GM21825 (cell line): ENCODE results near the gene ENTPD6.

Source experiments
- ATAC-seq: cut with Tn5 transposase; IDR thresholded peaks from one replicate; pipeline ENCODE4 v1.9.1; 2021; ENCODE audit warnings: mild to moderate bottlenecking, moderate library complexity; ENCODE audit not compliant: unreplicated experiment

The ENTPD6 gene

GRCh38 chr20:25187635-25188034 lies 7.9 kb upstream of the ENTPD6 start:
- ATAC-seq: no peak

GRCh38 chr20:25188218-25188617 lies 7.3 kb upstream of the ENTPD6 start:
- no peak for ATAC-seq

GRCh38 chr20:25191051-25191450 lies 4.5 kb upstream of the ENTPD6 start:
- ATAC-seq: no peak

GRCh38 chr20:25191689-25192088 lies 3.8 kb upstream of the ENTPD6 start:
- ATAC-seq: no peak

- ATAC-seq: no peak
Observed at GRCh38 chr20:25193843-25194242, 1.7 kb upstream of the ENTPD6 start.

GRCh38 chr20:25194333-25194972 lies 1.1 kb upstream of the ENTPD6 start:
- no peak for ATAC-seq

- peak; percentile 12 for ATAC-seq
Observed at GRCh38 chr20:25195962-25196785, 662 bp downstream of the ENTPD6 start.

GRCh38 chr20:25196786-25197120 lies 1.2 kb downstream of the ENTPD6 start:
- ATAC-seq: no peak

GRCh38 chr20:25197183-25197869 lies 1.8 kb downstream of the ENTPD6 start:
- no peak for ATAC-seq

GRCh38 chr20:25197870-25198190 lies 2.3 kb downstream of the ENTPD6 start:
- no peak for ATAC-seq

GRCh38 chr20:25198663-25199383 lies 3.3 kb downstream of the ENTPD6 start:
- no peak for ATAC-seq

GRCh38 chr20:25199473-25200260 lies 4.2 kb downstream of the ENTPD6 start:
- no peak for ATAC-seq

GRCh38 chr20:25203089-25203488 lies 7.6 kb downstream of the ENTPD6 start:
- no peak for ATAC-seq

GRCh38 chr20:25203871-25204320 lies 8.4 kb downstream of the ENTPD6 start:
- ATAC-seq: no peak

- ATAC-seq: no peak
Observed at GRCh38 chr20:25204550-25205276, 9.2 kb downstream of the ENTPD6 start.

GRCh38 chr20:25205277-25206062 lies 10.0 kb downstream of the ENTPD6 start:
- ATAC-seq: no peak

GRCh38 chr20:25206063-25206403 lies 10.5 kb downstream of the ENTPD6 start:
- no peak for ATAC-seq

GRCh38 chr20:25206548-25206947 lies 11.0 kb downstream of the ENTPD6 start:
- ATAC-seq: no peak
